Keratinocyte (primary cell): ENCODE results near the gene FBXW12. TPM values are rescaled to one million over a fixed set of nuclear protein-coding genes. Genes with fewer than 3 reads are reported as not detected.

Experiments used
- DNase-seq: peaks from one replicate; pipeline ENCODE4 v3.0.0-alpha.2; 2011; ENCODE audit warnings: low read depth, missing footprints, low spot score
- FAIRE-seq: peaks from 2 replicates; lab custom pipeline; 2011; peaks lifted over from hg19 to GRCh38; lab: Jason Lieb, UNC
- H2AFZ ChIP-seq: 2 replicates; pipeline ENCODE4 v1.6.0; 2012; ENCODE audit warnings: low read length, control low read depth, inconsistent platforms; ENCODE audit not compliant: control insufficient read depth
- H3K27ac ChIP-seq: 2 replicates; pipeline ENCODE4 v1.5.1; 2011; ENCODE audit warnings: low read length; ENCODE audit not compliant: control insufficient read depth, insufficient read depth
- H3K27me3 ChIP-seq: 3 replicates; pipeline ENCODE4 v1.6.0; 2011; ENCODE audit warnings: low read length; ENCODE audit not compliant: control insufficient read depth, insufficient read depth; ENCODE audit errors: extremely low read depth
- H3K36me3 ChIP-seq, 2 experiments: 2 replicates in 1 of 2; 3 replicates in 1 of 2; pipeline ENCODE4 v1.5.1; 2011; ENCODE audit warnings: low read length in 2 of 2, mild to moderate bottlenecking in 1 of 2; ENCODE audit not compliant: control insufficient read depth in 2 of 2, insufficient read depth in 2 of 2; ENCODE audit errors: extremely low read depth in 1 of 2
- H3K4me1 ChIP-seq: 3 replicates; pipeline ENCODE4 v1.5.1; 2011; ENCODE audit warnings: low read length; ENCODE audit not compliant: control insufficient read depth, insufficient read depth; ENCODE audit errors: extremely low read depth
- H3K4me2 ChIP-seq: 3 replicates; pipeline ENCODE4 v1.6.0; 2011; ENCODE audit warnings: low read depth, low read length; ENCODE audit not compliant: control insufficient read depth, insufficient read depth; ENCODE audit errors: extremely low read depth
- H3K4me3 ChIP-seq, 3 experiments: fragments of 200-600 bp in 1 of 3; sonication (generic) in 1 of 3; 2 replicates in 2 of 3; 3 replicates in 1 of 3; pipeline ENCODE4 v1.5.1; 2011 to 2016; ENCODE audit warnings: low read length in 3 of 3, mild to moderate bottlenecking in 3 of 3, control low read depth in 2 of 3, inconsistent platforms in 1 of 3, low read depth in 1 of 3, mixed read lengths in 1 of 3, mixed run types in 1 of 3, moderate library complexity in 1 of 3; ENCODE audit not compliant: control insufficient read depth in 2 of 3, insufficient read depth in 2 of 3; ENCODE audit errors: extremely low read depth in 1 of 3
- H3K79me2 ChIP-seq: 2 replicates; pipeline ENCODE4 v1.6.0; 2012; ENCODE audit warnings: low read length; ENCODE audit not compliant: control insufficient read depth, insufficient read depth
- H3K9ac ChIP-seq: 3 replicates; pipeline ENCODE4 v1.6.0; 2011; ENCODE audit warnings: low read length; ENCODE audit not compliant: control insufficient read depth, insufficient read depth; ENCODE audit errors: extremely low read depth
- H3K9me1 ChIP-seq: 3 replicates; pipeline ENCODE4 v1.6.0; 2011; ENCODE audit warnings: low read length; ENCODE audit not compliant: control insufficient read depth, insufficient read depth; ENCODE audit errors: extremely low read depth
- H3K9me3 ChIP-seq: 2 replicates; pipeline ENCODE4 v1.5.1; 2012; ENCODE audit warnings: low read depth, low read length; ENCODE audit not compliant: control insufficient read depth
- H4K20me1 ChIP-seq: 3 replicates; pipeline ENCODE4 v1.6.0; 2011; ENCODE audit warnings: low read length; ENCODE audit not compliant: control insufficient read depth, insufficient read depth; ENCODE audit errors: extremely low read depth
- EZH2 ChIP-seq: IDR thresholded peaks from one replicate; pipeline ENCODE4 v1.6.1; 2012; ENCODE audit warnings: inconsistent platforms, mild to moderate bottlenecking, low read length, moderate library complexity
- dilution Hi-C: fragments of 300-500 bp; cut with MboI; formaldehyde crosslinking; loops from one replicate; pipeline ENCODE4 v1.7.0; 2020; ENCODE audit warnings: low sequenced_read_pairs; ENCODE audit not compliant: extremely low pct_ligation_motif_present
- polyA plus RNA-seq, 5 experiments: library from polyadenylated mRNA; depleted of rRNA in 3 of 5; stranded (reverse) in 3 of 5; stranded (forward) in 1 of 5; unstranded in 1 of 5; fragments of >200 nt; gene quantifications; 1 replicate in 1 of 5; 2 replicates in 3 of 5; 3 replicates in 1 of 5; pipeline versions ENCODE4 v1.2.1 to v1.2.3, GENCODE V29; 2011 to 2012; ENCODE audit warnings: missing spikeins in 2 of 5, low read depth in 1 of 5, low replicate concordance in 1 of 5
- TF ChIP-seq, protein P1 (sequence below), 3 experiments: IDR thresholded peaks in 1 of 3; conservative IDR thresholded peaks in 1 of 3; optimal IDR thresholded peaks in 1 of 3; 2 replicates in 2 of 3; 3 replicates in 1 of 3; pipeline versions ENCODE3 to v1.5.1; 2011; ENCODE audit warnings: low read length in 3 of 3, mild to moderate bottlenecking in 3 of 3, moderate library complexity in 2 of 3, control low read depth in 1 of 3, inconsistent platforms in 1 of 3; ENCODE audit not compliant: insufficient read depth in 2 of 3; ENCODE audit errors: extremely low read depth in 1 of 3

Gene FBXW12
- polyA plus RNA-seq, 1 donor (not counting 4 experiments of a cell fraction or from before 2014, with no cell fraction given): not detected

DNA sequence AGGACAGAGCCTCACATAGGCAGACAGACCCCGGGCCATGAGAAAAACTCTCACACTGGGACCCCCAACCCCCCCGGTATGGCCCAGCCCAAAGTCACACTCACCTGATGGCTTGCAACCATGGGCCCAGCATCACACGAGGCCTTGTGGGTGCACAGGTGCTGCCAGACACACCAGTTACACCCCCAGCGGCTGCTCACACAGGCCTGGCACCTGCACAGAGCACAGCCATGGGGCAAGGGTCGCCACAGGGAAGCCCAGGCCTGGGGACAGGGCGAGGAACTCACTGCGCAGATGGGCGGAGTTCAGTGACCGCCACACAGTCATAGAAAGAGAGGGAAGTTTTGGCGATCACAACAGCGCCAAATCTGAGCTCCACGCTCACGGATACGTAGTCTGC is 48.5 kb downstream of the FBXW12 start:
- H3K4me2 ChIP-seq: no peak overlapping the region
- peaks cover 18% of the 10 kb centered on the region for H4K20me1 ChIP-seq
- no peak overlapping the region for H3K27ac ChIP-seq
- peaks cover 16% of the 10 kb centered on the region for H3K4me1 ChIP-seq
- peaks cover 52% of the 10 kb centered on the region for H3K79me2 ChIP-seq
- no peak overlapping the region for H2AFZ ChIP-seq
- DNase-seq (no peak), FAIRE-seq (no peak)
- H3K4me3 ChIP-seq: no peak overlapping the region
- H3K9me3 ChIP-seq: no peaks in the 10 kb centered on the region
- no peak for TF ChIP-seq EZH2
- TF ChIP-seq, protein P1, sequence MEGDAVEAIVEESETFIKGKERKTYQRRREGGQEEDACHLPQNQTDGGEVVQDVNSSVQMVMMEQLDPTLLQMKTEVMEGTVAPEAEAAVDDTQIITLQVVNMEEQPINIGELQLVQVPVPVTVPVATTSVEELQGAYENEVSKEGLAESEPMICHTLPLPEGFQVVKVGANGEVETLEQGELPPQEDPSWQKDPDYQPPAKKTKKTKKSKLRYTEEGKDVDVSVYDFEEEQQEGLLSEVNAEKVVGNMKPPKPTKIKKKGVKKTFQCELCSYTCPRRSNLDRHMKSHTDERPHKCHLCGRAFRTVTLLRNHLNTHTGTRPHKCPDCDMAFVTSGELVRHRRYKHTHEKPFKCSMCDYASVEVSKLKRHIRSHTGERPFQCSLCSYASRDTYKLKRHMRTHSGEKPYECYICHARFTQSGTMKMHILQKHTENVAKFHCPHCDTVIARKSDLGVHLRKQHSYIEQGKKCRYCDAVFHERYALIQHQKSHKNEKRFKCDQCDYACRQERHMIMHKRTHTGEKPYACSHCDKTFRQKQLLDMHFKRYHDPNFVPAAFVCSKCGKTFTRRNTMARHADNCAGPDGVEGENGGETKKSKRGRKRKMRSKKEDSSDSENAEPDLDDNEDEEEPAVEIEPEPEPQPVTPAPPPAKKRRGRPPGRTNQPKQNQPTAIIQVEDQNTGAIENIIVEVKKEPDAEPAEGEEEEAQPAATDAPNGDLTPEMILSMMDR (optimal IDR thresholded peaks at IDR 0.05 in 1 of 3, IDR thresholded peaks at IDR 0.05 in 1 of 3, conservative IDR thresholded peaks at IDR 0.05 in 1 of 3; ENCODE audit: extremely low read depth in 1 of 3, insufficient read depth in 2 of 3, low read length in 3 of 3): no peak
- no peak overlapping the region for H3K9ac ChIP-seq
- H3K36me3 ChIP-seq: peaks cover 48 to 61% of the 10 kb centered on the region in 2 experiments
- H3K27me3 ChIP-seq: no peaks in the 10 kb centered on the region
- dilution Hi-C loops: no loop called here
- no peaks in the 10 kb centered on the region for H3K9me1 ChIP-seq

- Histone ChIP-seq H3K79me2 (peaks cover 69% of the 10 kb centered on the region), H3K4me3 (no peak overlapping the region), H3K27me3 (no peaks in the 10 kb centered on the region), H3K4me2 (no peak overlapping the region), H3K9me3 (no peaks in the 10 kb centered on the region), H3K27ac (no peak overlapping the region), H2AFZ (no peak overlapping the region), H4K20me1 (peaks cover 24% of the 10 kb centered on the region), H3K4me1 (peaks cover 33% of the 10 kb centered on the region), H3K9me1 (no peaks in the 10 kb centered on the region), H3K9ac (no peak overlapping the region), H3K36me3 (peaks cover 41 to 50% of the 10 kb centered on the region in 2 experiments)
- FAIRE-seq (no peak), DNase-seq (no peak)
- dilution Hi-C loops: no loop called here
- no peak for TF ChIP-seq EZH2
These were observed 50.3 kb downstream of the FBXW12 start for GRCh38 chr3:48422272-48422671.

DNA sequence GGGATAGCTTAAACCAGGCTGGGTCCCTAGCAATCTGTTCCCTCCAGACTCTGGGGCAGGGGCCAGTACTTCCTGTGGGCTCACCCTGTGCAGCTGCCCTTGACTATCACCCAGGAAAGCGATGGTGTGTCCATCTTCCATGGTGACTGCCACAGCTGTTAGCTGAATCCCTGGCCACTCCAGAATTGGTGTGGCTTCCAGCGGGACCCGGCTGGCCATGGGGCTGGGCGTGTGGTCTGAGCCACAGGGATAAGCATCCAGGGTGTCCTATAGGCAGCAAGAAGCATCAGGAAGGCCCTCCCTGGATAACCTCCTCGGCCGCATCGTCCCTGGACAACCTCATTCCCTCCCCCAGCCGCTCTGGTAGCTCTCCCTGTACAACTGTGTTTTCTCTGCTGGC is 50.7 kb downstream of the FBXW12 start:
- Histone ChIP-seq H3K4me3 (no peak overlapping the region), H3K9me3 (no peaks in the 10 kb centered on the region), H3K4me1 (peaks cover 37% of the 10 kb centered on the region), H4K20me1 (peaks cover 24% of the 10 kb centered on the region), H3K27me3 (no peaks in the 10 kb centered on the region), H3K79me2 (peaks cover 73% of the 10 kb centered on the region), H3K9ac (no peak overlapping the region), H2AFZ (no peak overlapping the region), H3K4me2 (no peak overlapping the region), H3K9me1 (no peaks in the 10 kb centered on the region), H3K27ac (no peak overlapping the region), H3K36me3 (peaks cover 37 to 47% of the 10 kb centered on the region in 2 experiments)
- TF ChIP-seq, protein P1 (optimal IDR thresholded peaks at IDR 0.05 in 1 of 3, IDR thresholded peaks at IDR 0.05 in 1 of 3, conservative IDR thresholded peaks at IDR 0.05 in 1 of 3; ENCODE audit: extremely low read depth in 1 of 3, insufficient read depth in 2 of 3, low read length in 3 of 3): no peak
- no peak for TF ChIP-seq EZH2
- dilution Hi-C loops: no loop called here
- FAIRE-seq: no peak
- no peak for DNase-seq
